ENCODE measurements around the gene FAF1. TPM values are rescaled to one million over a fixed set of nuclear protein-coding genes. Genes with fewer than 3 reads are reported as not detected.

Gene FAF1
- total and polyA plus RNA-seq, 2 of the 8 experiments (the other 6 are each of a cell fraction or from before 2014, with no cell fraction given), result 10.8 to 65.9 TPM

- TF ChIP-seq RFX5 (IDR thresholded peaks at IDR 0.05; ENCODE audit: borderline replicate concordance, low read depth, low read length), result no peak
- TF ChIP-seq SP1 (IDR thresholded peaks at IDR 0.05; ENCODE audit: low read depth, low read length), result no peak
- TF ChIP-seq BCL11A (IDR thresholded peaks at IDR 0.05; ENCODE audit: low read depth in 2 of 2, low read length in 2 of 2), result no peak
- no peak for TF ChIP-seq SIRT6 (IDR thresholded peaks at IDR 0.05; ENCODE audit: low read length)
- no peak overlapping the region for H2AFZ ChIP-seq (ENCODE audit: low read length)
- FAIRE-seq, result no peak
Observed at GRCh38 chr1:50980505-50980904, 20.4 kb upstream of the FAF1 start.

More at GRCh38 chr1:50980505-50980904, 20.4 kb upstream of the FAF1 start:
- POLR2A ChIA-PET (ENCODE audit: partially characterized antibody), result interaction anchor here (0.6 kb wide), 1 partner anchor 11 kb away, joined by 3 read pairs; the partner anchor contains the start of gene CDKN2C
- peaks cover 4 to 5% of the 10 kb centered on the region in 2 experiments for H4K20me1 ChIP-seq (replicated peaks in 1 of 2; ENCODE audit: control insufficient read depth in 1 of 2, insufficient read depth in 2 of 2, low read length in 2 of 2)
- no peak overlapping the region for H4K5ac ChIP-seq (ENCODE audit: insufficient read length, low read depth, low read length)
- no peaks in the 10 kb centered on the region for H3K9me3 ChIP-seq (ENCODE audit: insufficient read depth in 2 of 2, low read depth in 1 of 2, low read length in 1 of 2)
- no peak overlapping the region for H4K91ac ChIP-seq (replicated peaks; ENCODE audit: insufficient read length, low read length)
- no peaks in the 10 kb centered on the region for H3K79me1 ChIP-seq (ENCODE audit: low read depth, low read length)
- CTCF ChIA-PET (ENCODE audit: partially characterized antibody), result no interaction called here
- no peak overlapping the region for H2BK5ac ChIP-seq (ENCODE audit: low read depth, low read length)
- H2BK12ac ChIP-seq (ENCODE audit: low read depth, low read length), result no peak overlapping the region
- H3K36me3 ChIP-seq (ENCODE audit: control insufficient read depth in 2 of 4, insufficient read depth in 4 of 4, low read length in 3 of 4), result no peaks in the 10 kb centered on the region
- peaks cover 3% of the 10 kb centered on the region; the same call in 1 of the 2 replicates for H3K23me2 ChIP-seq (ENCODE audit: low read depth, low read length)
- peaks cover 2 to 6% (median 4%) of the 10 kb centered on the region in 4 experiments; a peak in 5 of 7 replicates for H3K4me1 ChIP-seq (replicated peaks in 1 of 4; ENCODE audit: control insufficient read depth in 3 of 4, insufficient read depth in 4 of 4, low read length in 3 of 4)
- H3K27me3 ChIP-seq (replicated peaks in 1 of 4; ENCODE audit: control insufficient read depth in 3 of 4, extremely low read depth in 1 of 4, insufficient read depth in 3 of 4, low read length in 3 of 4), result peaks cover 21 to 64% (median 41%) of the 10 kb centered on the region in 4 experiments
- H2BK15ac ChIP-seq (ENCODE audit: low read length), result no peak overlapping the region
- H2BK120ac ChIP-seq (replicated peaks; ENCODE audit: low read depth, low read length), result no peak overlapping the region
- no peak for DNase-seq (ENCODE audit: low read depth in 1 of 2, low spot score in 2 of 2)
- H3K4me2 ChIP-seq (ENCODE audit: insufficient read depth in 1 of 2, low read depth in 2 of 2, low read length in 2 of 2), result no peak overlapping the region
- no peak overlapping the region for H3K27ac ChIP-seq (ENCODE audit: low read depth, low read length)
- H2BK20ac ChIP-seq (ENCODE audit: low read length), result no peak overlapping the region
- H3K4ac ChIP-seq (replicated peaks; ENCODE audit: insufficient read length, low read depth, low read length), result no peak overlapping the region
- no peak overlapping the region for H3K4me3 ChIP-seq (ENCODE audit: extremely low read depth in 1 of 4, insufficient read depth in 2 of 4, low read depth in 3 of 4, low read length in 4 of 4)
- H2AK5ac ChIP-seq (ENCODE audit: low read depth, low read length), result no peak overlapping the region
- H4K8ac ChIP-seq (ENCODE audit: extremely low read depth, insufficient read depth, low read length), result no peak overlapping the region
- H3K18ac ChIP-seq (ENCODE audit: extremely low read depth, low read length), result no peak overlapping the region
- H3K79me2 ChIP-seq (ENCODE audit: control insufficient read depth in 1 of 2, insufficient read depth in 2 of 2, low read length in 2 of 2), result no peaks in the 10 kb centered on the region
- H3K9ac ChIP-seq (replicated peaks in 1 of 4; ENCODE audit: extremely low read depth in 1 of 4, low read depth in 3 of 4, low read length in 3 of 4), result no peak overlapping the region
- H3K56ac ChIP-seq (replicated peaks; ENCODE audit: insufficient read length, low read depth, low read length), result no peak overlapping the region
- H3K23ac ChIP-seq (ENCODE audit: insufficient read length), result no peak overlapping the region
- H3K14ac ChIP-seq (ENCODE audit: insufficient read length), result no peak overlapping the region

All from H1 (cell line).